ENCODE data around the gene PDE6A. TPM values are rescaled to one million over a fixed set of nuclear protein-coding genes. Genes with fewer than 3 reads are reported as not detected.

The PDE6A gene
- total and polyA plus RNA-seq, 2 of the 13 experiments (the other 11 are each of a cell fraction or from before 2014, with no cell fraction given) = 0.01 TPM; not detected in 1

DNA sequence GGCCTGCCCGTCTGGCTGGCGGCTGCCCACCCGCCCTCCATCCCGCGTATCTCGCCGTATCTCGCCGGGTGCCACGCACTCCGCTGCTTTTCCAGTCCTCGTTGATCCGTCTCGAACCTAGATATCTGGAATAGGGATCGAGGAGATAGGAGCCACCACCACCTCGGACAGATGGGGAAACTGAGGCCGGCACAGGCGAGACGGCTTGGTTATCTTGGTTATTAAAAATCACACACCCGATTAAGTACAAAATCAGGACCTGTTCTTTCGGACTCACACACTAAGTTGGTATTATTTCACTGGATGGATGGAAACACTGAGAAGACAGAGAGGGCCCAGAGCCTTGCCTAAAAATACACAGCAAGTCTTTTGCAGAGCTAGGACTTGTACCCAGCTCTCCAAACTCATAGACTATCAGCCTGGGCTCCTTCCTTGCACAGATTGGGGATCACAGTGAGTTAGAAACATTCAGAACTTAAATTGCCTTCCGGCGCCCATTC is 16.6 kb upstream of the PDE6A start:
- FAIRE-seq (no peak), DNase-seq (ENCODE audit: low spot score) (no peak), ATAC-seq (no peak)
- 28% methylated on average over 10 of the region's 23 CpGs for WGBS (ENCODE audit: low lambda C conversion rate)
- TF ChIP-seq, protein P1, sequence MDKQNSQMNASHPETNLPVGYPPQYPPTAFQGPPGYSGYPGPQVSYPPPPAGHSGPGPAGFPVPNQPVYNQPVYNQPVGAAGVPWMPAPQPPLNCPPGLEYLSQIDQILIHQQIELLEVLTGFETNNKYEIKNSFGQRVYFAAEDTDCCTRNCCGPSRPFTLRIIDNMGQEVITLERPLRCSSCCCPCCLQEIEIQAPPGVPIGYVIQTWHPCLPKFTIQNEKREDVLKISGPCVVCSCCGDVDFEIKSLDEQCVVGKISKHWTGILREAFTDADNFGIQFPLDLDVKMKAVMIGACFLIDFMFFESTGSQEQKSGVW (CRISPR knock-in tag; IDR thresholded peaks at IDR 0.05; ENCODE audit: borderline replicate concordance) = 0 out of 2 replicates have a peak, but pooled peaks have one; percentile 61
- TF ChIP-seq ZNF17 (CRISPR knock-in tag; IDR thresholded peaks at IDR 0.05) = no peak
- TF ChIP-seq FOXJ3 (CRISPR knock-in tag; IDR thresholded peaks at IDR 0.05; ENCODE audit: borderline replicate concordance) = no peak
- TF ChIP-seq, protein P2, sequence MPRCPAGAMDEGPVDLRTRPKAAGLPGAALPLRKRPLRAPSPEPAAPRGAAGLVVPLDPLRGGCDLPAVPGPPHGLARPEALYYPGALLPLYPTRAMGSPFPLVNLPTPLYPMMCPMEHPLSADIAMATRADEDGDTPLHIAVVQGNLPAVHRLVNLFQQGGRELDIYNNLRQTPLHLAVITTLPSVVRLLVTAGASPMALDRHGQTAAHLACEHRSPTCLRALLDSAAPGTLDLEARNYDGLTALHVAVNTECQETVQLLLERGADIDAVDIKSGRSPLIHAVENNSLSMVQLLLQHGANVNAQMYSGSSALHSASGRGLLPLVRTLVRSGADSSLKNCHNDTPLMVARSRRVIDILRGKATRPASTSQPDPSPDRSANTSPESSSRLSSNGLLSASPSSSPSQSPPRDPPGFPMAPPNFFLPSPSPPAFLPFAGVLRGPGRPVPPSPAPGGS (CRISPR knock-in tag; IDR thresholded peaks at IDR 0.05) = peak; percentile 24; the same call in 1 of the 2 replicates
- no peak for TF ChIP-seq SOX6 (IDR thresholded peaks at IDR 0.05)
- 0 out of 2 replicates have a peak, but pooled peaks have one; percentile 1 for TF ChIP-seq SOX6 (CRISPR knock-in tag; IDR thresholded peaks at IDR 0.05)
- intact Hi-C loops (cut with micrococcal nuclease; ENCODE audit: unreplicated experiment) = loop anchor here (2.0 kb wide), 1 partner anchor 30 kb away; no protein-coding TSS in a partner anchor
- Histone ChIP-seq H3K36me3 (replicated peaks in 1 of 2; ENCODE audit: control insufficient read depth in 1 of 2, insufficient read depth in 2 of 2, low read length in 2 of 2) (no peaks in the 10 kb centered on the region), H3K9me3 (ENCODE audit: low read length) (no peaks in the 10 kb centered on the region), H3K9ac (ENCODE audit: insufficient read depth, low read depth, low read length) (peak overlapping the region; percentile 55), H3K4me2 (ENCODE audit: low read depth, low read length) (peak overlapping the region; percentile 91), H3K27ac (ENCODE audit: extremely low read length, insufficient read depth, low read length) (no peak overlapping the region), H3K4me1 (ENCODE audit: insufficient read depth, low read length) (peaks cover 55% of the 10 kb centered on the region), H3K79me2 (ENCODE audit: insufficient read depth, low read length) (no peaks in the 10 kb centered on the region), H4K20me1 (ENCODE audit: insufficient read depth, low read length) (no peaks in the 10 kb centered on the region), H2AFZ (ENCODE audit: low read length) (no peak overlapping the region), H3K27me3 (ENCODE audit: control insufficient read depth in 1 of 2, insufficient read depth in 2 of 2, low read length in 2 of 2) (no peaks in the 10 kb centered on the region), H3K4me3 (replicated peaks in 1 of 3; ENCODE audit: insufficient read depth in 1 of 3, low read depth in 2 of 3, low read length in 3 of 3) (peak overlapping the region; percentile 51 to 77 (median 69); a peak in 5 of 6 replicates)
- no TSS peak for BruUV-seq (replicated peaks)
- POLR2A ChIA-PET = interaction anchor here (1.0 to 3.4 kb wide), 7 partner anchors 8 to 509 kb away, joined by 3 to 17 read pairs (median 4); partner anchors contain the start of genes HMGXB3 and TIGD6
- in situ Hi-C loops (cut with HindIII; ENCODE audit: extremely low pct_ligation_motif_present, low pct_unique_long_range_greater_than_20kb) = no loop called here
- CTCF ChIA-PET (ENCODE audit: low intra/inter-chr PET ratio, low total read pairs) = interaction anchor here (1.8 to 2.5 kb wide), 2 partner anchors 29 to 124 kb away, joined by 6 to 10 read pairs; no protein-coding TSS in a partner anchor
